ENCODE data around the gene PAK1IP1. TPM values are rescaled to one million over a fixed set of nuclear protein-coding genes. Genes with fewer than 3 reads are reported as not detected.

The PAK1IP1 gene

GRCh38 chr6:10756085-10756484 is 61.3 kb downstream of the PAK1IP1 start:
- no CpG with 5 or more reads among the region's 1 CpG for WGBS, 2 donors (ENCODE audit: extremely low coverage in 2 of 2, insufficient read length in 2 of 2, insufficient replicate concordance in 1 of 2)
- Histone ChIP-seq H3K14ac (ENCODE audit: low read length) (no peak overlapping the region), H2AK5ac (ENCODE audit: low read depth, low read length) (no peak overlapping the region), H3K4me3 (ENCODE audit: low read length in 2 of 2) (no peak overlapping the region), H2BK120ac (ENCODE audit: low read depth, low read length) (no peak overlapping the region), H3K4ac (ENCODE audit: low read length) (no peak overlapping the region), H2AFZ (ENCODE audit: low read length) (no peak overlapping the region), H2BK12ac (ENCODE audit: low read length) (no peak overlapping the region), H3K36me3 (replicated peaks in 1 of 2; ENCODE audit: control insufficient read depth in 2 of 2, insufficient read depth in 2 of 2, low read length in 2 of 2) (peaks cover 31 to 91% of the 10 kb centered on the region in 2 donors), H3K9me3 (replicated peaks in 1 of 2; ENCODE audit: control insufficient read depth in 2 of 2, insufficient read depth in 1 of 2, low read depth in 1 of 2, low read length in 2 of 2) (no peaks in the 10 kb centered on the region), H3K79me1 (ENCODE audit: low read depth, low read length) (peaks cover 3% of the 10 kb centered on the region), H3K18ac (ENCODE audit: low read length) (no peak overlapping the region), H4K91ac (ENCODE audit: low read depth, low read length, poor library complexity) (no peak overlapping the region), H3K4me2 (ENCODE audit: insufficient read depth, low read length, poor library complexity, severe bottlenecking) (no peak overlapping the region), H3K4me1 (ENCODE audit: control insufficient read depth in 2 of 2, insufficient read depth in 1 of 2, low read depth in 1 of 2, low read length in 2 of 2) (no peaks in the 10 kb centered on the region), H4K8ac (ENCODE audit: low read depth, low read length) (no peak overlapping the region), H3K27me3 (ENCODE audit: control insufficient read depth in 3 of 3, insufficient read depth in 3 of 3, low read depth in 1 of 3, low read length in 3 of 3) (no peaks in the 10 kb centered on the region), H3K9ac (ENCODE audit: low read depth, low read length, poor library complexity) (no peak overlapping the region), H3K27ac (replicated peaks; ENCODE audit: low read length) (no peak overlapping the region), H2BK15ac (ENCODE audit: low read length) (no peak overlapping the region), H2BK5ac (ENCODE audit: low read length) (no peak overlapping the region), H3K23ac (ENCODE audit: low read depth, low read length, poor library complexity) (no peak overlapping the region)
- no peak for DNase-seq (ENCODE audit: low spot score)

Small RNAs within 50 kb of the gene (small RNA-seq; reads per million reads assigned to genes)
- gene RF00019 (ENCODE audit: insufficient read depth) (not detected), gene RNA5SP203 (ENCODE audit: insufficient read depth) (1.2 reads per million)
